K562 (cell line): ENCODE measurements around the gene CNPY4. TPM values are rescaled to one million over a fixed set of nuclear protein-coding genes. Genes with fewer than 3 reads are reported as not detected.

ENCODE experiments used
- BDP1 ChIP-seq: IDR thresholded peaks from 3 replicates; pipeline ENCODE4 v1.6.1; 2011; ENCODE audit not compliant: insufficient read length, insufficient read depth
- CREB5 ChIP-seq: fragments of 250-450 bp; sonication (Bioruptor Pico); IDR thresholded peaks from 2 replicates; pipeline ENCODE4 v1.5.0; 2020; ENCODE audit warnings: mild to moderate bottlenecking
- FOXK1 ChIP-seq: sonication (generic); formaldehyde crosslinking; IDR thresholded peaks from 2 replicates; pipeline ENCODE4 v1.8.0; 2022; ENCODE audit warnings: missing genetic modification reagents, mild to moderate bottlenecking, borderline replicate concordance
- KDM4B ChIP-seq, 2 experiments: fragments of 450-650 bp in 1 of 2; sonication (generic) in 1 of 2; IDR thresholded peaks; 2 replicates each; pipeline ENCODE4 v1.6.1; 2016 to 2017; ENCODE audit warnings: borderline replicate concordance in 2 of 2, antibody characterized with exemption in 1 of 2, low read depth in 1 of 2, mild to moderate bottlenecking in 1 of 2
- MEIS2 ChIP-seq: fragments of 450-650 bp; IDR thresholded peaks from 2 replicates; pipeline ENCODE4 v1.6.1; 2014; ENCODE audit warnings: mild to moderate bottlenecking; ENCODE audit not compliant: partially characterized antibody
- MTF1 ChIP-seq: fragments of 250-450 bp; sonication (Bioruptor Pico); IDR thresholded peaks from 2 replicates; pipeline ENCODE4 v1.9.0; 2021; ENCODE audit warnings: moderate library complexity, mild to moderate bottlenecking, inconsistent platforms, borderline replicate concordance
- PKNOX1 ChIP-seq: fragments of 450-650 bp; IDR thresholded peaks from 2 replicates; pipeline ENCODE4 v1.6.1; 2016
- RNF2 ChIP-seq: sonication (generic); IDR thresholded peaks from 2 replicates; pipeline ENCODE4 v1.6.1; 2016
- SP2 ChIP-seq: IDR thresholded peaks from 2 replicates; pipeline ENCODE4 v1.6.1; 2011; ENCODE audit warnings: mild to moderate bottlenecking, low read depth, low read length, moderate library complexity; ENCODE audit not compliant: poor library complexity, severe bottlenecking; ENCODE audit errors: extremely low read depth
- TAF1 ChIP-seq: IDR thresholded peaks from 2 replicates; pipeline ENCODE4 v1.6.1; 2011; ENCODE audit warnings: mild to moderate bottlenecking, low read length, moderate library complexity; ENCODE audit not compliant: insufficient read depth, control insufficient read depth, severe bottlenecking; ENCODE audit errors: extremely low read depth
- TBP ChIP-seq: optimal IDR thresholded peaks from 2 replicates; pipeline ENCODE3; 2011; ENCODE audit warnings: low read depth, low read length, improper control_type of control experiment
- THRA ChIP-seq: fragments of 450-650 bp; IDR thresholded peaks from 2 replicates; pipeline ENCODE4 v1.6.1; 2017; ENCODE audit warnings: mild to moderate bottlenecking, moderate library complexity
- XRCC3 ChIP-seq: fragments of 450-650 bp; IDR thresholded peaks from 2 replicates; pipeline ENCODE4 v1.6.1; 2017; ENCODE audit warnings: mild to moderate bottlenecking, moderate library complexity
- ZBTB11 ChIP-seq, 3 experiments: fragments of 200-800 bp in 1 of 3; fragments of 250-450 bp in 1 of 3; fragments of 450-650 bp in 1 of 3; sonication (Bioruptor Pico) in 1 of 3; sonication (Bioruptor generic) in 1 of 3; formaldehyde crosslinking in 1 of 3; IDR thresholded peaks; 2 replicates each; pipeline versions ENCODE4 v1.6.1 to v1.8.0; 2016 to 2022; ENCODE audit warnings: mild to moderate bottlenecking in 2 of 3, missing genetic modification characterization in 2 of 3, missing compliant biosample characterization in 1 of 3, moderate library complexity in 1 of 3
- ZNF232 ChIP-seq: sonication (generic); formaldehyde crosslinking; IDR thresholded peaks from 2 replicates; pipeline ENCODE4 v1.8.0; 2022; ENCODE audit warnings: mild to moderate bottlenecking, missing genetic modification reagents
- polyA plus RNA-seq, 8 experiments: library from polyadenylated mRNA; depleted of rRNA in 4 of 8; stranded (reverse) in 5 of 8; unstranded in 3 of 8; fragments of >200 nt; fragmentation: Nextera tagmentation in 2 of 8; fragmentation: Illumina TruSeq in 1 of 8; extraction: Ambion mirVana in 2 of 8; extraction: Trizol in 1 of 8; gene quantifications; 2 replicates each; pipeline versions ENCODE4 v1.2.1 to v1.2.3, GENCODE V29; 2011 to 2014; ENCODE audit warnings: inconsistent platforms in 1 of 8, missing spikeins in 1 of 8
- total RNA-seq, 7 experiments: library from RNA; depleted of rRNA in 6 of 7; stranded (reverse); fragments of >200 nt in 6 of 7; fragmentation: Illumina TruSeq in 2 of 7; extraction: Trizol in 2 of 7; gene quantifications; 2 replicates each; pipeline versions ENCODE4 v1.2.1 to v1.2.3, GENCODE V29; 2011 to 2021; ENCODE audit warnings: low replicate concordance in 1 of 7
- TF ChIP-seq, protein P1 (sequence below): sonication (generic); formaldehyde crosslinking; IDR thresholded peaks from 2 replicates; pipeline ENCODE4 v1.8.0; 2022; ENCODE audit warnings: mild to moderate bottlenecking, missing genetic modification reagents
- TF ChIP-seq, protein P2 (sequence below): fragments of 450-650 bp; formaldehyde crosslinking; conservative IDR thresholded peaks from 2 replicates; pipeline ENCODE4 v1.4.0; 2022; ENCODE audit warnings: mild to moderate bottlenecking, missing genetic modification characterization

CNPY4 gene
- total and polyA plus RNA-seq, 9 of the 15 experiments (the other 6 are each of a cell fraction or from before 2014, with no cell fraction given) = 1.9 to 11.2 (median 7.0) TPM

DNA sequence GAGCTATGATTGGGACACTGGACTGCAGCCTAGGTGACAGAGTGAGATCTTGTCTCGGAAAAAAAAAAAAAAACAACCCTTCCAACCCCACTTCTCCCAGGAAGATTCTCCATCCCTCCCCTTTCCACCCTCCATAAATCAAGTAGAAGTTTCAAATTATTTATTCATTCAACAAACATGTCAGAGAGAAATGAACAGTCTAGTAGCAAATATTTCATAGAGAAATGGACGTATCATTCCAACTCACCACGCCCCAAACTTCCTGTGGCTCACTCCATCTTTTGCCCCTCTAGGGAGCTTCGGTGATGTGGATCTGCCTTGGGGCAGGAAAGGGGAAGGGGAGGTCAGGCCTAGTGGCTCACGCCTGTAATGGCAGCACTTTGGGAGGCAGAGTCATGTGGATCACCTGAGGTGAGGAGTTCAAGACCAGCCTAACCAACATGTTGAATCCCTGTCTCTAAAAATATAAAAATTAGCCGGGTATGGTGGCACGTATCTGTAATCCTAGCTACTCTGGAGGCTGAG lies 39.7 kb downstream of the CNPY4 start (continued):
- TF ChIP-seq KDM4B (IDR thresholded peaks at IDR 0.05; ENCODE audit: borderline replicate concordance in 2 of 2, low read depth in 1 of 2) = no peak
- TF ChIP-seq MEIS2 = peak; percentile 80
- no peak for TF ChIP-seq THRA
- 0 out of 2 replicates have a peak, but pooled peaks have one; percentile 16 for TF ChIP-seq FOXK1
- no peak for TF ChIP-seq CREB5 (CRISPR knock-in tag)
- TF ChIP-seq BDP1 = no peak
- peak; percentile 67 for TF ChIP-seq PKNOX1
- TF ChIP-seq ZBTB11 (CRISPR knock-in tag; IDR thresholded peaks at IDR 0.05) = no peak
- TF ChIP-seq ZNF232 (CRISPR knock-in tag) = no peak
- TF ChIP-seq, protein P1, sequence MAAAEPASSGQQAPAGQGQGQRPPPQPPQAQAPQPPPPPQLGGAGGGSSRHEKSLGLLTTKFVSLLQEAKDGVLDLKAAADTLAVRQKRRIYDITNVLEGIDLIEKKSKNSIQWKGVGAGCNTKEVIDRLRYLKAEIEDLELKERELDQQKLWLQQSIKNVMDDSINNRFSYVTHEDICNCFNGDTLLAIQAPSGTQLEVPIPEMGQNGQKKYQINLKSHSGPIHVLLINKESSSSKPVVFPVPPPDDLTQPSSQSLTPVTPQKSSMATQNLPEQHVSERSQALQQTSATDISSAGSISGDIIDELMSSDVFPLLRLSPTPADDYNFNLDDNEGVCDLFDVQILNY = no peak
- no peak for TF ChIP-seq RNF2
- TF ChIP-seq MTF1 (CRISPR knock-in tag) = no peak
- peak; percentile 62 for TF ChIP-seq TBP
- no peak for TF ChIP-seq XRCC3
- TF ChIP-seq, protein P2, sequence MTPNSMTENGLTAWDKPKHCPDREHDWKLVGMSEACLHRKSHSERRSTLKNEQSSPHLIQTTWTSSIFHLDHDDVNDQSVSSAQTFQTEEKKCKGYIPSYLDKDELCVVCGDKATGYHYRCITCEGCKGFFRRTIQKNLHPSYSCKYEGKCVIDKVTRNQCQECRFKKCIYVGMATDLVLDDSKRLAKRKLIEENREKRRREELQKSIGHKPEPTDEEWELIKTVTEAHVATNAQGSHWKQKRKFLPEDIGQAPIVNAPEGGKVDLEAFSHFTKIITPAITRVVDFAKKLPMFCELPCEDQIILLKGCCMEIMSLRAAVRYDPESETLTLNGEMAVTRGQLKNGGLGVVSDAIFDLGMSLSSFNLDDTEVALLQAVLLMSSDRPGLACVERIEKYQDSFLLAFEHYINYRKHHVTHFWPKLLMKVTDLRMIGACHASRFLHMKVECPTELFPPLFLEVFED (CRISPR knock-in tag) = no peak
- no peak for TF ChIP-seq TAF1
- no peak for TF ChIP-seq SP2
